ENCODE measurements around the gene MXD1.
"Not testable (repeated sequence)": the region's sequence is repeated elsewhere in the genome, so short reads cannot be mapped to it uniquely, and the experiment has no call there.

MXD1 gene

GRCh38 chr2:69914950-69915945 lies at the start of gene MXD1:
Gene MXD1, plus strand, starts transcription at chr2:69915109. Its CDS starts 222 bp downstream, at chr2:69915331.
- peak within 1 kb of the TSS; percentile 63 for H3K4me3 ChIP-seq (ENCODE audit: low read length)
- TF ChIP-seq, protein P1, sequence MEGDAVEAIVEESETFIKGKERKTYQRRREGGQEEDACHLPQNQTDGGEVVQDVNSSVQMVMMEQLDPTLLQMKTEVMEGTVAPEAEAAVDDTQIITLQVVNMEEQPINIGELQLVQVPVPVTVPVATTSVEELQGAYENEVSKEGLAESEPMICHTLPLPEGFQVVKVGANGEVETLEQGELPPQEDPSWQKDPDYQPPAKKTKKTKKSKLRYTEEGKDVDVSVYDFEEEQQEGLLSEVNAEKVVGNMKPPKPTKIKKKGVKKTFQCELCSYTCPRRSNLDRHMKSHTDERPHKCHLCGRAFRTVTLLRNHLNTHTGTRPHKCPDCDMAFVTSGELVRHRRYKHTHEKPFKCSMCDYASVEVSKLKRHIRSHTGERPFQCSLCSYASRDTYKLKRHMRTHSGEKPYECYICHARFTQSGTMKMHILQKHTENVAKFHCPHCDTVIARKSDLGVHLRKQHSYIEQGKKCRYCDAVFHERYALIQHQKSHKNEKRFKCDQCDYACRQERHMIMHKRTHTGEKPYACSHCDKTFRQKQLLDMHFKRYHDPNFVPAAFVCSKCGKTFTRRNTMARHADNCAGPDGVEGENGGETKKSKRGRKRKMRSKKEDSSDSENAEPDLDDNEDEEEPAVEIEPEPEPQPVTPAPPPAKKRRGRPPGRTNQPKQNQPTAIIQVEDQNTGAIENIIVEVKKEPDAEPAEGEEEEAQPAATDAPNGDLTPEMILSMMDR (IDR thresholded peaks at IDR 0.05; ENCODE audit: insufficient read depth, low read depth, low read length, missing control alignments): no peak
- peak; percentile 34 for DNase-seq (ENCODE audit: low read depth)

DNA sequence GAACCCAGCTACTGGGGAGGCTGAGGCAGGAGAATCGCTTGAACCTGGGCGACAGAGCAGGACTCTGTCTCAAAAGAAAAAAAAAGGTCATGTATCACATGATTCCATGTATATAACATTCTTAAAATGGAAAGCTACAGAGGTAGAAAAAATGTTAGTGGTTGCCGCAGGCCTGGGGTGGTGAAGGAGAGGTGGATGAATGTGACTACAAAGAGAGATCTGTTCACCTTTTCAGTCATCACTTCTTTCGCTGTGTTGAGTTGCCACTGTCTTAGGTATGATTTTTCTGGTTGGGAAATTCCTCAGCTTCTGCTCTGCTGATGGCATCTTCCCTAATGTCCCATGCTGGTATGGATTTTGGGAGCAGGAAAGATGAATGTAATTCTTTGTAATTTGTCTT lies 26.5 kb upstream of the MXD1 start:
- TF ChIP-seq, protein P1 (IDR thresholded peaks at IDR 0.05; ENCODE audit: insufficient read depth, low read depth, low read length, missing control alignments): no peak
- DNase-seq (ENCODE audit: low read depth): no peak
- H3K4me3 ChIP-seq (ENCODE audit: low read length): no peak overlapping the region

GRCh38 chr2:69889302-69889701 lies 25.6 kb upstream of the MXD1 start:
- H3K4me3 ChIP-seq (ENCODE audit: low read length): no peak overlapping the region
- no peak for DNase-seq (ENCODE audit: low read depth)
- TF ChIP-seq, protein P1 (IDR thresholded peaks at IDR 0.05; ENCODE audit: insufficient read depth, low read depth, low read length, missing control alignments): no peak

DNA sequence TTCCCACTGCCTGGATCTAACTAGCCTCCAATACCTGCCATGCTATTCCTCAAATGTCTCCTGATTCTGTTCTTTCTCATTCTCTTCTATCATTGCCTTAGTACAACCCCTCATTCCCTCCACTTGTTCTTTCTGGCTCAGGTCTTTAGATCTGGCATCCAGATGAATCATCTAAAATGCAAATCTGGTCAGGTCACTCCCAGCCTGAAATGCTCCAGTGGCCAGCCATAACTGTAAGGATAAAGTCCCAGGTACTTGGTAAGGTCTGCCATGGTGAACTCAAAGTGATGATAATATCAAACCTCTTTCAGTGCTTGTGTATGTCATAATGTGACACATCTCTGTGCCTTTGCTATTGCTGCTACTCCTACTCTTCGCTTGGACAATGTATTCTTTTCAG lies 24.0 kb upstream of the MXD1 start:
- H3K4me3 ChIP-seq (ENCODE audit: low read length): no peak overlapping the region
- TF ChIP-seq, protein P1 (IDR thresholded peaks at IDR 0.05; ENCODE audit: insufficient read depth, low read depth, low read length, missing control alignments): no peak
- DNase-seq (ENCODE audit: low read depth): peak; percentile 27

- not testable (repeated sequence) for H3K4me3 ChIP-seq (ENCODE audit: low read length); DNase-seq (ENCODE audit: low read depth)
These were observed 22.0 kb upstream of the MXD1 start for GRCh38 chr2:69892838-69893424.

- H3K4me3 ChIP-seq (ENCODE audit: low read length): peak within 1 kb of the TSS; percentile 85
- TF ChIP-seq, protein P1 (IDR thresholded peaks at IDR 0.05; ENCODE audit: insufficient read depth, low read depth, low read length, missing control alignments): no peak
- DNase-seq (ENCODE audit: low read depth): peak; percentile 74
These were observed 21.0 kb upstream of the MXD1 start, which contains the start of gene SNRNP27 for GRCh38 chr2:69893684-69894551. Gene SNRNP27, plus strand, starts transcription at chr2:69893956. Its CDS starts 29 bp downstream, at chr2:69893985.

DNA sequence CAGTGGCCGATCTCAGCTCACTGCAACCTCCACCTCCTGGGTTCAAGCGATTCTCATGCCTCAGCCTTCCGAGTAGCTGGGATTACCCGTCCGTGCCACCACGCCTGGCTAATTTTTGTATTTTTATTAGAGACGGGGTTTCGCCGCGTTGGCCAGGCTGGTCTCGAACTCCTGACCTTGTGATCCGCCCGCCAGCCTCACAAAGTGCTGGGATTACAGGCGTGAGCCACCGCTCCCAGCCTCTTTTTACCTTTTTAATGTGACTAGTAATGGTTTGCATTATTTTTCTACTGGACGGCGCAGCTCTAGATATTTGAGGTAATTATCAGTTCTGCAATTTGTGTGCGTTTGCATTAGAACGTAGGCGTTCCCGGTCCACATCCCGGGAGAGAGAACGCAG lies 20.2 kb upstream of the MXD1 start:
- not testable (repeated sequence) for DNase-seq (ENCODE audit: low read depth)
- peak overlapping the region; percentile 85 for H3K4me3 ChIP-seq (ENCODE audit: low read length)

All from epithelial cell of esophagus (primary cell).